Stimulated activated CD8-positive, alpha-beta memory T cell treated with anti-CD3 and anti-CD28 coated beads, Interleukin-4, amount 100 ng/mL, for 4 hours (primary cell): ENCODE results near the gene LDHD.
"Not testable (repeated sequence)": the region's sequence is repeated elsewhere in the genome, so short reads cannot be mapped to it uniquely, and the experiment has no call there.

ENCODE experiments used
- DNase-seq, 2 donors: peaks; one replicate each; pipeline ENCODE4 v3.0.0-alpha.2; 2020; ENCODE audit warnings: low read depth in 2 of 2, low spot score in 1 of 2

Gene LDHD

GRCh38 chr16:75100603-75100990, 16.0 kb downstream of the LDHD start:
- DNase-seq: no peak

- no peak for DNase-seq
Observed at GRCh38 chr16:75099738-75100602, 16.6 kb downstream of the LDHD start.

DNA sequence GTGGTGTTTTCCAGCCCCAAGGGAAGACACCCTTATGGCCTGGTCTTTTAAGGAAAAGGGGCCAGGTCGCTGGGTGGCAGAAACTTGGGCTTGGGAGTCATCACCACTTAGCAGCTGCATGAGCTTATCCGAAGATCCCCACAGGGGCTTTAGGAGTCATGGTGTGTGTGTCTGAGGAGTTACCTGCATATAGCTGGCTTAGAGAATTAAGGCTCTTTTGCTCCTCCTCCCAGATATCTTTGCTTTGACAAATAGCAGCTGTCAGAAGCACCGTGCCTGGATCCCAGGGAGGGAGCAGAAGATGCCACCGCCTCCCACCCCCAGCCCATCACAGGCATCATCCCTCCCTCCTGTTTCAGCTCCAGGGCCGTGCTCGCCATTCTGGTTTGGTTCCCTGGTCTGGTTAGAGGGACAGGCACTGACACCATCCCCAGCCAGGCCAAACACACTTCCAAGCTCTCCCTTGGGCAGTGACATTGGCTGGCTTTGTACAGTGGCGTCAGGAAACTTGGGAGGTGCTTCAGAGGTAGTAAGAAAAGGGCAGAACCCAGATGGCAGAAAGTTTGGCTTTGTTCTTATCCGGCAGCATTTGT, 17.4 kb downstream of the LDHD start:
- no peak for DNase-seq

GRCh38 chr16:75097941-75098901, 18.4 kb downstream of the LDHD start:
- peak in 1 of 2 donors; percentile 56 for DNase-seq

- DNase-seq: no peak
Observed at GRCh38 chr16:75097191-75097761, 19.3 kb downstream of the LDHD start.

DNA sequence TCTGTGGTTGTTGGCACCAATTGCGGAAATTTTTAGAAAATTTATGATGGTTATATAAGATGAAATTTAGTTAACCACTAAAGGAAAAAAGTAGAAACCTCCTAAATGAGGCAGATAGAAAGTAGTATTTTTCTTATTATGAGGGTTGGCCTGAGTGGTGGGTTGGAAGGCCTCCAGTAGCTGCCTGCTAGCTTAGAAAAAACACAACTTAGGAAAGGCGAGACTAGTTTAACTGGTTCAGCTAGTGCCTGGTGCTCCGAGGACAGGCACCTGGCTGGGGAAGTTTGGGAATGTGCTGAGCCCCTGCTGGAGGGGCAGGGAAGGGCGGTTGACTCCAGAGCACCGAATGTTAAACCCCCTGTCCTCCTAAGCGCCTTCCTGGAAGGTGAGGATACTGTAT, 19.9 kb downstream of the LDHD start:
- DNase-seq: no peak

DNA sequence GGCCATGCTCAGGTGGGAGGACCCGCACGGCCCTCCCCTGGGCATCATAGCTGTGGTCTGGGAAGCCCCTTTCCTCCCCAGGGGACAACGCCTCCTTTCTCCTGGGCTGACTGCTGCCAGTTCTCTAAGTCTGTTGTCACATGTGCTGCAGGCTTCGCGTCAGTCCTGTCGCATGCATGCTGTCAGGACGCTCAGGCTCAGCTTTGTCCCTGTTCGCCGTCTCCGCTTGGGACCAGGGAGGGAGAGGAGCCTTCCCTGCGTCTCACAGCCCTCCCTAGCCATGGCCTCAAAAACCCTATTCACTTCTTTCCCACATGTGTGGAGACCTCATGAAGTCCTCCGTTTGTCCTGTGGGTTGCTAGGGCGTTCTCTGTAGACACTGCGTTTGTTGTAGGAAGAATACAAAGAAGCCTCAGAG, 21.4 kb downstream of the LDHD start:
- DNase-seq: no peak

DNA sequence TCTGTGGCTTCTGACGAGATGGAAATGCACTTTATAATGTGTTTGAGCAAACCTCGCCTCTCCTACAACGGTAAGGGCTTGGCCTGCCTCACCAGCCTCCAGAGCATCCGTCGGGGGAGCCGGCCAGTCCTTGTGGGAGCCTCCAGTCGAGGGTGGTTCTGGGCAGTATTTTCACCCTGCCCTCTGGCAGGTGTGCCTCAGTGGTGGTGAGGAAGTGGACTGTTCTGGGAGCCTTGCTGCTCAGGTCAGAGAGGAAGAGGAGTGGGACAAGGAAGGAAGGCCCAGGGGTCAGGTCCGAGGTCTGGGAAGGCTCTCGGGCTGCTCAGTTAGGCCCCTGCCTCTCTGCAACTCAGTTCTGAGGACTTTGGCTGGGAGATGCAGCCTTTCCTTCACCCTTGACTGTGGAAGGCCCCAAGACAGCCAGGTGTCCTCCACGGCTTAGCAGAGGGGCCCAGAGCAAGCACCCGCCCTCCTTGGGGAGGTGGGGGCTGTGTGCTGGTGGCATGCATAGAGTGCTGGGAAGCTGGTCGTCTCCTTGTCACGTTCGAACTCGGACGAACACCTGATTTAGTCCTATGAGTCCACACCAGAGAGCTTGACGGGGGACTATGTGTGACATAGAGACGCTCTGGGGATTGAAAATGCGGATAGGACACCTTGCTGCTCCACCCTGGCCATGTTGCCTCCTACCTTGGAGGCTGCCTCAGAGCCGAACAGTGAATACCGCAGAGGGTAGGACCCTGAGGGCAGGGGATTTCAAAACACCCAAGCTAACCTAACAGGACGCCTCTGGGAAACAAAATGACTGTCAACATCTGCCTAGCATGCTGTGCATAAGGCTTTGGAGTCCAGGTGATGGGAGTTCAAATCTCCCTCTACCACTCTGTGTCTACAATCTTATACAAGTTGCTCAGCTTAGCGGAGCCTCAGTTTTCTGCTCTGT, 22.7 kb downstream of the LDHD start:
- DNase-seq: no peak

DNA sequence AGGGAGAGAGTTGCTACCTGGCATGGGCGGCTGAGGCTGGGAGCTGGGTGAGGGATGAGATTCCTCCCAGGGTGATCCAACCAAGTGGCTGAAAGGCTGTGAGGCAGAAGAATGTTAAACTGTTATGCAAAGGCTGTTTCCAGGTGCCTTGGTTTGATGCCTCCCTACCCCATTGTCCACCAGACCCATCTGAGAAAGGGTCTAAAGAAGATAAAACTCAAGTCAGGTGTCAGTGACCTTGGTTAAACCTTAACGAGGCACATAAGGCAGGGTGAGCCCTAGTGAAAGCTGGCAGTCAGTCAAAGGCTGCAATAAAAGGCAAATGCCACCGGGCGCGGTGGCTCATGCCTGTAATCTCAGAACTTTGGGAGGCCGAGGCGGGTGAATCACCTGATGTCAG, 23.8 kb downstream of the LDHD start:
- no peak for DNase-seq

GRCh38 chr16:75091619-75092018, 25.0 kb downstream of the LDHD start:
- DNase-seq: not testable (repeated sequence)

- not testable (repeated sequence) for DNase-seq
Observed at GRCh38 chr16:75090899-75091298, 25.7 kb downstream of the LDHD start.

DNA sequence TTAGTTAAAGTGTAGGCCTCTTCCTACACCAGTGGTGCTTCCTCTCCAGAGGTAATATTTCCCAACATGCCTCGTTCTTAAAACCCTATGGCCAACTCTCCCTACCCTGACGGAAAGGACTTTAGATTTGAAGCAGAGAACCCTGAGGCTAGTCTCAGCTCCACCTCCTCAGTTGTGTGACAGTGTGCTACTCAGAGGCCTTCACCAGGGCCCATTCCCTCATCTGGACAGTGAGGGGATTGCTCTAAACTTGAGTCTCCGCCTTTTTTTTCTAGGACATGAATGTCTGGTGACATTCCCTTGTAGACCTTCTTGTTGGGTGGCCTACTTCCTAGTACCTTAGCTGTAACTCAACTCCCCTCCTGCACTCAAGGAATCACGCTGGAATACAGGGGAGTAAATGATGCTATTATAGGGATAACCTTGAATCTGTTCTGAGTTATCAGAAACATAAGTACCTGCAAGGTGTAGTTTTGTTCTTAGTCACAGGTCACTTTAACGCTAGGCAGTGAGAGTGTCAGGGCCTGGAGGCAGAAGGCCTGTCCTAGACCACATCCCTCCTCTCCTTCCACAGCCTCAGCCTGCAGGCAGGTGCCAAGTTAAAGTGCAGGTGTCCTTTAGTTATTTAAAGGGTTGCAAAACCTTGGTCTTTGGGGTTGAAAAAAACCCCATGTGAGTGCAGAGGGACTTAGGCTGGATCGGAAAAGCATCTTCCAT, 26.9 kb downstream of the LDHD start:
- no peak for DNase-seq

- no peak for DNase-seq
Observed at GRCh38 chr16:75088934-75089333, 27.6 kb downstream of the LDHD start.

- DNase-seq: no peak
Observed at GRCh38 chr16:75088216-75088615, 28.4 kb downstream of the LDHD start.

GRCh38 chr16:75087375-75087979, 29.1 kb downstream of the LDHD start:
- no peak for DNase-seq

DNA sequence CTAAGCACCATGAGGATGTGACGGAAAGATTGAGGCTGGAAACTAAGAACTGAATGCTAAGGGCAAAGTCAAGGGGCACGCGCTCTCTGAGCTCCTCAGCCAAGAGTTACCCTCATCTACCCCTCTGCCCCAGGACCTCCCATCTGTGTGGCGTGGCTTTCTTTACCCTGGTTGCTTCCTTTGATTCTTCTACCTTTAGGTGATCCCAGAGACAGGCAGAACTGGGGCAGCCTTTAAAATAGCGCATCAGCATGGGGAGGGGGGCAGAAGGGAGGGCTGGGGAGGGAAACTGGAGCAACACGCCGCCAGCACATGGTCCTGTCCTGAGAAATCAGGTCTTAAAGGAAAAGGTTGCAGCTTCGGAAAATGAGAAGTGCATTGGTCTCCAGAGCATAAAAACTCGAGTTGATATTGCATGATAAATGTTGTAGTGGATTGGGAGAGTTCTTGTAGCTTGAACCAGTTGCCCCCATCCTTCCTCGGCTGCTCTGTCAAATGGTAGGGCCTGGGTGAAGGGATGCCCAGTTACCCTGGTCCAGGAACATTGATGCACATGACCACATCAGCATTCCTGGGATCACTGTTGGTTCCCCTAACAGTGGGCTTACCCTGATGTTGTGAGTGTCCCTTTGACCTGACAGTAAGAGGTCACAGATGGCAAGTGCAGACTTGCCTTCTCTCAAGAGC, 29.7 kb downstream of the LDHD start:
- DNase-seq: no peak

- DNase-seq: no peak
Observed at GRCh38 chr16:75086281-75086680, 30.3 kb downstream of the LDHD start.

DNA sequence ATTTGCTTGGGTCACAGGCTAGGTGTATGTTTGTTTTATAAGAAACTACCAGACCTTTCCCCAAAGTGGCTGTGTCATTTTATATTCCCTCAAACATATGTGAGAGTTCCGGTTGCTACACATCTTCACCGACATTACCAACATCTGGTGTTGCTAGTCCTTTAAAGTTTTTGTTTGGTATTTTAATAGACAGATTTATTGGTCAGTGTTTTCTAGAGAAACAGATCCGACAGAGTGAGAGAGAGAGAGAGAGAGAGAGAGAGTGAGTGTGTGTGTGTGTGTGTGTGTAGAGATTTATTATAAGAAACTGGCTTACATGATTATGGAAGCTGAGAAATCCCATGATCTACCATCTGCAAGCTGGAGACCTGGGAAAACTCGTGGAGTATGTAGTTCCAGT, 31.0 kb downstream of the LDHD start:
- no peak for DNase-seq
